ENCODE results near the gene DEPDC5. TPM values are rescaled to one million over a fixed set of nuclear protein-coding genes. Genes with fewer than 3 reads are reported as not detected.
"Not testable (repeated sequence)": the region's sequence is repeated elsewhere in the genome, so short reads cannot be mapped to it uniquely, and the experiment has no call there.

DEPDC5 gene
- total RNA-seq, 1 donor from 2014 or later: 22.5 TPM

- not testable (repeated sequence) for DNase-seq (ENCODE audit: low read depth)
Measured at GRCh38 chr22:31815383-31815814, 61.6 kb downstream of the DEPDC5 start.

- DNase-seq (ENCODE audit: low read depth): no peak
Measured at GRCh38 chr22:31816750-31817149, 62.9 kb downstream of the DEPDC5 start.

DNA sequence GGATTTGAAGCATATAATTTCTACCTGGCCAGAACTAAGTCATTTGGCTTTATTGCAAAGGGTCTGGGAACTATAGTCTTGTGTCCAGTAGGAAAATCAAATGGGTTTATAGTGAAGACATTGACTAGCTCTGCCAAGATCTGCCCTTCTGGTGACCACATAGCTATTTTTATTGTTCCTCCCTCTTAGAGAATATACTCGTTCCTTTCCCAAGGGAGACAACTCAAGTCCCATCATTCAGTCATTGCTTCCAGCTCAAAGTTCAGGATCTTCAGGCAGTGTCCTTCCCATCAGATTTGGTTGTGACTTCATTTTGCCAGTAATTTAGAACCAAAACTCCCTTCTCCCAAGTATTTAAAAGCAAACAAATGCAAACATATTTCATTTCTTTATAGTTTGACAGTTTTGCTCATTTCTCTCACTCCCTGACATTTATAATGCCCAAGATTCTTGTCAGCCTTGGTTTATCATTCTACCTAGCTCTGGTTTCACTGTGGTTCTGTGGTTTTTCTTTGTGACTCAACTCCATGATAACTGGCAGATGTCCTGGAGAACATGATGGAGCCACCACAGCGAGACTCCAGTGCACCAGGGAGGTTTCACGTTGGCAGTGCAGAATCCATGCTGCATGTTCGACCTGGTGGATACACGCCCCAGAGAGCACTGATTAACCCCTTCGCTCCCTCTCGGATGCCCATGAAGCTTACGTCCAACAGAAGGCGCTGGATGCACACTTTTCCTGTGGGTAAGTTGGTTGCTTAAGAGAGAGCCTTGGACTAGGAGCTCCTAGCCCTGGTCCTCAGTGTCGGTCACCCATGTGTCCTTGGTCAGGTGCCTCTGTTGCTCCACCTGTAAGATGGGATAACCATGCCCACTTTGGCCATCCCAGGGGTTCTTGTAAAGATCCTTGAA lies 64.9 kb downstream of the DEPDC5 start:
- DNase-seq (ENCODE audit: low read depth): peak; percentile 46

DNA sequence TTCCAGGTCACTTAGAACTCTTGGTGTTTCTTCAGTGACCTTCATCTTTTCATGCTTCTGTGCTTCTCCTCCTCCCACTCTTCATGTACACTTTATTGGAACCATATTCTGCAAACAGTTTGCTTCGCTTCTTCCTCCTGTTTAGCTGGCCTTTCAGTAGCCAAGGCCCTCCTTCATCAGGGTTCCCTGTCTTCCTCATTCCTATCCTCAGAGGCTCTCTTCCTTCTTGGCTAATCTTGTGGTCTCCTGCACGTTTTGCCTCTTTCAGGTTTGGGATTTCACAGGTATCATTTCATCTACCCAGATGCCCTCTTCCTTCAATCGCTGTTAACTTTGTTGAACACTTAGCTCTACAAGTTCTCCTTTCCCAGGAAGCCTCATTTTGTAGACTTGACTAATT lies 66.8 kb downstream of the DEPDC5 start:
- DNase-seq (ENCODE audit: low read depth): no peak

DNA sequence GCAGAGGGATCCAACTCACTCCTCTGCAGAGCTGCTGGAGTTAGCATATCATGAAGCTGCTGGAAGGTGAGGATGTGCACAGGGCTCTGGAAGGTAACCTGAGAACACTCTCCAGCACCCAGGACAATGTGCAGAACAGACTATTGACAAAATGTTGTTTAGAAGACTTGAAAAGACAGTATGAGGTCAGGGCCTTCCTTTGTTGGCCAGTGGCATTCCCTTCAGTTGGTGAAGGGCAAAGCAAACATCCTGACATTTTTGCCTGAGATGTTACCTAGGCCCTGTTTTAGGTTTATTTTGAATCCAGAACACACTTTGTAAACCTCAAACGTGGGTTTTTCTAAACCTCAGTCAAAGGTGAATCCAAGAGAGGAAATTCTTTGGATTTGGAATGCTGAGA lies 67.8 kb downstream of the DEPDC5 start:
- no peak for DNase-seq (ENCODE audit: low read depth)

GRCh38 chr22:31822523-31822922 lies 68.7 kb downstream of the DEPDC5 start:
- no peak for DNase-seq (ENCODE audit: low read depth)

- no peak for DNase-seq (ENCODE audit: low read depth)
Measured at GRCh38 chr22:31825513-31825912, 71.7 kb downstream of the DEPDC5 start.

DNA sequence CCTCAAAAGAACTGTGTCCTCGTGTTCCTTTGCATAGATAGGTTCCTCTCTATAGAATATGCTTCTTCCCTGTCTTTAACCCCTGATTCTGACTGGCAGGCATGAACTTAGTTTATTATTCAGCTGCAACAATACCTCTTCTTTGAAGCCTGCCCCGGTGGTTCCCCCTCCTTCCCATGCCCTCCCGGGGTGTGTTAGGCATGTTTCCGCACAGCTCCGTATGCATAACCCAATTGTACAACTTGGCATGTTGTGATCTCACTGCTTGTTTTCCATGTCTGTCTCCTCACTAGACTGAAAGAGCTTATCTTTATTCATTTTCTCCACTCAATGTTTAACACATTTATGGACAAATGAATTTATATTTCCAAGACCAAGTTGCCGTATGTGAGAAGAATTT lies 72.6 kb downstream of the DEPDC5 start:
- no peak for DNase-seq (ENCODE audit: low read depth)

DNA sequence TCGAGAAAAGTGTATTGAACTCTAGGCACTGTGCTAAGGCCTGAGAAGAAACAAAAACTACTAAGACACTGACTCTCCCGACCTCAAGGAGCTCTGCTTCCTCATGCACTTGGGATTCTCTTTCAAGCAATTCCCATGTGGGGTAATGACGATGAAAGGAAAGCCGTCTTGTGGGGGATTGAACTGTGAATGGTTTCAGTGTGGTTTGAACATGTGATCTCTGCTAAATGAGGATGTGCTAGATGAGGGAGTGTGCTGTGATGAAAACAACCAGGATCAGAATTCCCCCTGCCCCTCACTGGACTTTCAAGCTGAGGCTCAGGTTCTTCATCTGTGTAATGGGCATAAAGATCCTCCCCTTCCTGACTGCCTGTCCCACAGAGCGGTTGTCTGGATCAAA lies 74.9 kb downstream of the DEPDC5 start:
- DNase-seq (ENCODE audit: low read depth): no peak

DNA sequence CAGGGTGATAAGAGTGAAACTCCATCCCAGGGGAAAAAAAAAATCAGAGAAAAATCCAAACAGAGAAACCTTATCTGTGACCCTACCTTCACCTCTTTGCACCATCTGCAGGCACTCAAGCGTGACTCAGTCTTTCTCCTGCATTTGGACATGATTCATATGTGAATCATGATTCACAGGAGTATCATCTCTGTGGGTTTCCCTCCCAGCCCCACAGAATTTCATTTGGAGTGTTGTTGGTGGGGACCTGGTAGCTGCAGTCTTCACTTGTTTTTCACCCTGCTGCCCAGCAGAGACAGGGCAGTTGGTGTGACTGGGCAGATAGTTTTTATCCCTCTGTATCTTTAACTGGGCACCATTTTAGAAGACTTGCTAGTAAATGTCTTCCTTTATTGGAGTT lies 75.7 kb downstream of the DEPDC5 start:
- DNase-seq (ENCODE audit: low read depth): peak; percentile 83

DNA sequence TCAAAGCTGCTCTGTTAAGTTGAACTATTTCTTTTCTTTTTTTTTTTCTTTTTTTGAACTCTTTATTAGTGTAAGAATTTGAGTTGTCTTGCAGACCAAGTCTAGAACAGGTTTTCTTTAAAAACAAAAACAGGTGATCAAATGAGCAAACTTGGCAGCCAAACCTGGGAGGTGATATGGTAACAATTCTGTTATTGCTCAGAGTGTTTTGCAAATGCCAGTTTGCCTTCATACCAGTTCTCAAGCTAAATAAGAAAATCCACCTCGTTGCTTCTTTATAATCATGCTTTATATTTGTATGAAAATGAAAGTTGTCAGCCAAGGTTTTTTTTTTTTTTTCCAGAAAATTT lies 76.9 kb downstream of the DEPDC5 start:
- no peak for DNase-seq (ENCODE audit: low read depth)

DNA sequence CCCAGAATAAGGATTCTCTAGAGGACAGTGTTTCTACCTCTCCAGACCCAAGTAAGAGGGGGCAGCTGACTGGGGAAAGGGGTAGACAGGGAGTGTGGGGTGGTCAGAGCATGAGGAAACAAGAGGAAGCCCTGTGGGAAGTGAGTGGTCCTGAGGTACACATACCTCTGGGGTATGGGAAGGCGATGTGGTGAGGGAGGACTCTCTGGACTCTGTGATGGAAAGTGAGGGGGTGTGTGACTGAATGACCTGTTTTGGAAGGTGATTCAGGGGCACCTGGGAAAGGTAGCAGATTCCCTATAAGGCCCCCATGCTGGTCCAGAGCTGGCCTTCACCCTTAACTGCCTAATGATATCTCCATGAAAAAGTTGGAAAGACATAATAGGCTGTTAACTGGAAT lies 80.1 kb downstream of the DEPDC5 start:
- DNase-seq (ENCODE audit: low read depth): no peak

DNA sequence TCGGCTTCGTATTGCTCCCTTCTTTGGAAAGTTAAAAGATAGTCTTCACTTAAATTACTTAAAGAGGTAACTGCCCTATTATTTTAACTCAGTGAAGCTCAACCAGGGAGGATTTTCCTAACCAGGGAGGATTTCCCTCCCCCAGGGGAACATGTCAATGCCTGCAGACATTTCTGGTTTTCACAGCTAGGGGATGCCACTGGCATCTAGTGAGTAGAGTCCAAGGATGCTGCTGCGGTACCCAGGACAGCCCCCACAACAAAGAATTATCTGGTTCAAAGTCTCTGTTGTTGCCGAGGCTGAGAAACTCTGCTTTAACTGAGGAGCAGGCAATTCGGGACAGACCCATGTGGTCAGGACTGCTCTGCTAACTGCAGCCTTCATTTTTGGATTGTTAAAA lies 82.2 kb downstream of the DEPDC5 start:
- DNase-seq (ENCODE audit: low read depth): no peak

GRCh38 chr22:31838917-31839316 lies 85.1 kb downstream of the DEPDC5 start:
- no peak for DNase-seq (ENCODE audit: low read depth)

DNA sequence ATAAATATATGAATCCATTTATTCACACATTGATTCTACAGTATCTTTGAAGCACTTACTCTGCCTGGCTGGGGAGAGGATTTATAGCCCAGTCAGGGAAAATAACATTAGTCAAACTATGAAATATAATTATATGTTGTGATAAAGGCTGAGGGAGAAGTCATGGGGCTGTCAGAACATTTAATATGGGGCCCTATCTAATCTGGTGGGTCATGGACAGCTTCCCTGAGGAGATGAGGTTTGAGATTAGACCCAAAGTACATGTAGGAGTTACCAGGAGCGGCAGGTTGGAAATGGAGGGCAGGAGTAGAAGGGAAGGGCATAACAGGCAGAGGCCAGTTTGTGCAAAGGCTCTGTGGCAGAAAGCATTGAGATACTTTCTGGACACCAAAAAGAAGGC lies 86.2 kb downstream of the DEPDC5 start:
- no peak for DNase-seq (ENCODE audit: low read depth)

DNA sequence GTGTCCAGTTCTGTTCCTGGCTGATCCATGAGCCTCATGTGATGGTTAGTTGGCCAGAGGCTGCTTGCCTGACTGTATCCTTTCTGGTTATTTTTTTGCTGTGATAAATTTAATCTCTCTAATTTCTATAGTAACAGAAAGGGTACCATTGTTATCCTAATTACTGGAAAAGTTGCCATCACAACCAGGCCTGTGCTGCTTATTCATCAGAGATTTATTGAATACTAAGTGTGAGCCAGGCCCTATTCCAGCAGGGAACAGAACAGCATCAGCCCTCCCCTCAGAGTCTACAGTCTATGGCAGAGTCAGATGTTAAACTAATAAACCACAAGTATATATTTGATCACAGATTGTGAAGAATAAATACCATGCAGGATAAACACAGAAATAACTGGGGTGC lies 86.8 kb downstream of the DEPDC5 start:
- DNase-seq (ENCODE audit: low read depth): no peak

DNA sequence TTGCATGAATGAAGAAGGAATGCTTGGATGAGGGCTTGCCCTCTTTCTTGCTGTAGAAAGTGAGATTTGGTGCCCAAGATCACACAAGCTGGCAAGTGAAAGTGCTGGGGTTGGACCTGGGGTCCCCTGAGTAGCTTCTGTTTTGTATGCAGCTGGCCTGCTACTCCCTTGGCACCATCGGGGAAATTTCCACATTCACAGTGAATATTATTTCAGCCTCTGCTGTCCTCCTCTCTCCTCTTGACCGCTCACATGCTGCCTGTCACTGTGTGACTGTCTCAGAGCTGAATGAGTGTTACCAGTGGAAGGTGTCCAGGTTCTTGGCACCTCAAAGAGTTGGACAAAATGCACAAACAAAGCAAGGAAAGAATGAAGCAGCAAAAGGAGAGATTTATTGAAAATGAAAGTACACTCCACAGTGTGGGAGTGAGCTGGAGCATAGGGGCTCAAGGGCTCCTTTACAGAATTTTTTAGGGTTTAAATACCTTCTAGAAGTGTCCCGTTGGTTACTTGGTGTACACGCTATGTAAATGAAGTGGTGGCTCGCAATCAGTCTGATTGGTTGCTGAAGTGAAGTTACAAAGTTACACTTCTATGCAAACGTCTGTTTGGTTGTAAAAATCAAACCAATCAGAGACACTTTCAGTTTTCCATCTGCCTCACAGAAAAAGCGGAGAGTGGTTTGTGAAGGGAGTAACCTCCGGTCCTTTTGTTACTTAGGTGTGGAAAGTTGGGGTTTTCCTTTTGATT lies 87.4 kb downstream of the DEPDC5 start:
- no peak for DNase-seq (ENCODE audit: low read depth)

DNA sequence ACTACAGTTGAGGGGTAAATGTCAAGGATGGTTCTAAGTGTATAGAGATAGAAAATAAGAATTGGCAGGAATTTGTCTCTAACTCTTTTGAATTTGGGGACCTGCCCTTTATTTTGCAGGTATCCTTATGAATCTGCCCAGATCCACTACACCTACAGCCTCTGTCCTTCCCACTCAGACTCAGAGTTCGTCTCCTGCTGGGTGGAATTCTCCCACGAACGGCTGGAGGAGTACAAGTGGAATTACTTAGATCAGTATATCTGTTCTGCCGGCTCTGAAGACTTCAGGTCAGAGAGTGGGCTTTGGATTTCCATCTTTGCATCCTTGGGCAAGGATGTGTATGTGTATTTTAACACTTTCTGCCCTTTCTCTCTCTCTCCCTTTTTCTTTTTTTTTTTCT lies 89.7 kb downstream of the DEPDC5 start:
- DNase-seq (ENCODE audit: low read depth): no peak

DNA sequence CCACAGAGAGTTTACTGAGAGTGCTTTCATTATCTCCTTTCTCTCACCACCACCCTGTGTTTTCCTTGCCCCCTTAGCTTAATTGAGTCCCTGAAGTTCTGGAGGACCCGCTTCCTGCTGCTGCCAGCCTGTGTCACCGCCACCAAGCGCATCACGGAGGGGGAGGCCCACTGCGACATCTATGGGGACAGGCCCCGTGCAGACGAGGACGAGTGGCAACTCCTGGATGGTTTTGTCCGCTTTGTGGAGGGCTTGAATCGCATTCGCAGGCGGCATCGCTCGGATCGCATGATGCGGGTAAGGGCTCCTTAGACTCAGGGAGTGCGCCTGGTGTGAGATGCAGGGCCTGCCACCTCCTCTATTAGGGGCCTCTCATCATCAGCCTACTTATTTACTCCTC lies 91.1 kb downstream of the DEPDC5 start:
- no peak for DNase-seq (ENCODE audit: low read depth)

DNA sequence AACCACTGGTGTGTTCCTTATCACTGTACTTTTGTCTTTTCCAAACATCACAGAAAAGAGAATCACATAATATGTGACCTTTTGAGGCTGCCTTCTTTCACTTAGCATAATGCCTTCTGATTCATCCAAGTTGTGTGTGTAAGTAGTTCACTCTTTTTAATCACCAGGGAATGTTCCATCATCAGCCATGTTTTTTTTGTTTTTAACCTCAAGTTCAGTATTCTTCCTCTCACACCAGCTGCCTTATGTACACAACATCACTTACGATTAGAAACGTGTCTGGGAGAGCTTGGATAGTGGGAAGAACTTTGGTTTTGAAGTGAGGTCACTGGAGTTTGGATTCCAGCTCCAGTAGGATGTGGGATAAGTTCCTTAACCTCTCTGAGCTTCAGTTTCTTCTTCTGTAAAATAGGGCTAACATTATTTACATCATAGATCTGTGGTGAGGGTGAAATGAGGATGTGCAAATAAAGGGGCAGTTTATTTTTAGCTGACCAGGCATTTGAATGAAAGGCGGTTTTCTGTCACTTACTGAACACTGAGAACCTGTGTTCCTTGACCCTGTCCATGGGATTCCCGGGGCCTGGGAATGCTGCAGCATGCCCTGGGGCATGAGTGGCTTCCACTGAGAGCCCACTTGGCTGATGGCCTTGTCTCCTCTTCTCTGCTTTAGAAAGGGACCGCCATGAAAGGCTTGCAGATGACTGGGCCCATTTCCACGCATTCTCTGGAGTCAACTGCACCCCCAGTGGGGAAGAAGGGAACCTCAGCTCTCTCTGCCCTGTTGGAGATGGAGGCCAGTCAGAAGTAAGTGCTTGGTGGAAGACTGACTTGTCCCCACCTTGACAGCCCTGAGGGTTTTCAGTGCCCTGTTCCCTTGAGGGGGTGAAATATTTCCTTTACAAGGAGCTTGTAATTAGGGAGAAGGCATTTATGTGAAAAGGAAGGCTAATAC lies 92.6 kb downstream of the DEPDC5 start:
- DNase-seq (ENCODE audit: low read depth): no peak

GRCh38 chr22:31848411-31848810 lies 94.6 kb downstream of the DEPDC5 start:
- DNase-seq (ENCODE audit: low read depth): no peak

GRCh38 chr22:31850135-31850534 lies 96.3 kb downstream of the DEPDC5 start:
- DNase-seq (ENCODE audit: low read depth): no peak

Measured in renal cortical epithelial cell (primary cell).